Stimulated activated CD8-positive, alpha-beta memory T cell treated with anti-CD3 and anti-CD28 coated beads, Interleukin-15, amount 100 ng/mL, for 4 hours (primary cell): Measurements from ENCODE around the gene WNT9B.

Source experiments
- DNase-seq, 2 donors: peaks; one replicate each; pipeline ENCODE4 v3.0.0-alpha.2; 2020; ENCODE audit warnings: low read depth in 2 of 2

WNT9B gene

DNA sequence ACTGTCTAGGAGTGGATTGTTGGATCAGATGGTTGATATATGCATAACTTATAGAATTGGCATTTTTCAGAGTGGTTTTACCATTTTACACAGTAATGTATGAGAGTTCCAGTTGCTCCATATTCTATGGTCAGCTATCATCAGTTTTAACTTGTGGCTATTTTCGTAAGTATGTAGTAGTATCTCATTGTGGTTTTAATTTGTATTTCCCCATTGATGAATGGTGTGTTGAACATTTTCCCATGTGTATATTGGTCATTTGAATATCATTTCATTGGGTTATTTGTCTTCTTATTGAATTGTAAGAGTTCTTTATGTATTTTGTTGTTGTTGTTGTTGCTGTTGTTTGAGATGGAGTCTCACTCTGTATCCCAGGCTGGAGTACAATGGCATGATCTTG lies 6.2 kb downstream of the WNT9B start:
- DNase-seq, result no peak

- no peak for DNase-seq
Observed at GRCh38 chr17:46859996-46860395, 8.6 kb downstream of the WNT9B start.

DNA sequence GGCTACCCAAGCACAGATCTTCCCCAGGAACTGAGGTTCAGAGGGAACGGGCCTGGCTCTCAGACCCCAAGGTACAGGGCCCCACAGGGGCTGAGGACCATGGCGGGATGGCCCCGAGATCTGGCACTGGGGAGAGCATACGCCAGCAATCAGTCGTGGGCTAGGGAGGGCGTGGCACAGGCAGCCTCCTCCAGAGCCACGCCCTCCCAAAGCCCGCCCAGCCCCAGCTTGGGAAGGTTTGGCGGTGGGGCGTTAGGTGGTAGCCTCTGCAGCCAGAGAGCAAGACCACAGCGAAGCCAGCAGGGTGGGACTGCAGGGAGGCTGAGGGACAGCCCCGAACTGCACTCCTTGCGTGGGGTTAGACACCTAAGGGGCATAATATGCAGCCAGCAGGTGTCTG lies 11.6 kb downstream of the WNT9B start:
- no peak for DNase-seq

DNA sequence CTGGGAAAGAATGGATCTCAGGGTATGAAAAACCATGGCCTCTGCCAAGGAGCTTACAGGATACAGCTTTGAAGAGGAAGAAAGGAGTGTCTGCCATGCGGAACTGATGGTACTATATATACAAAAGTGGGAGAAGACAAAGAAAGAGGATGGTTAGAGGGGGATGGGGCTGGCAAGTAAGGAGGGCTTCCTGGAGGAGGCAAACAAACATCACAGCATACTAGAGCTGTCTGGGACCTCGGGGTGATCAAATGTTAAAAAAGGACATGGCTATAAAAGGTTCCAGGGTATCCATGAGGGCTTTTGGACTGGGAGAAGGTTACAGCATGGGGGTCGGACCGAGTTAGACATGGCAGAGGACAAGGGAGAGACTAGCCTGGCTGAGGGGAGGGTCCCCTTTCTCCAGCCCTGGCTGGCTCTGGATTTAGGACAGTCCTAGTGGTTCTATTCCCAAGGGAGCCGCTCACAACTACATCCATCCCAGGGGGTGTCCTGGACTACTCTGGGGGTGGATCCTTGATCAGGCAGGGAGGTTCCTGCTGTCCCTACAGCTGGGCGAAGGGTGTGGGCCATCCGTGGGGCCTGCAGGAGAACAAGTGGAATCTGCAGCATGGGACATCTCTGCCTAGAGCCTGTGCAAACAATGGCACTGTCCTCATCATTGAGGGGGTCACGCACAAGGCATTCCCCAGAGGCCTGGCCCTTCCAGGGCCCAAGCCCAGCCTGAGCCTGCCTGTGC lies 12.2 kb downstream of the WNT9B start:
- no peak for DNase-seq

DNA sequence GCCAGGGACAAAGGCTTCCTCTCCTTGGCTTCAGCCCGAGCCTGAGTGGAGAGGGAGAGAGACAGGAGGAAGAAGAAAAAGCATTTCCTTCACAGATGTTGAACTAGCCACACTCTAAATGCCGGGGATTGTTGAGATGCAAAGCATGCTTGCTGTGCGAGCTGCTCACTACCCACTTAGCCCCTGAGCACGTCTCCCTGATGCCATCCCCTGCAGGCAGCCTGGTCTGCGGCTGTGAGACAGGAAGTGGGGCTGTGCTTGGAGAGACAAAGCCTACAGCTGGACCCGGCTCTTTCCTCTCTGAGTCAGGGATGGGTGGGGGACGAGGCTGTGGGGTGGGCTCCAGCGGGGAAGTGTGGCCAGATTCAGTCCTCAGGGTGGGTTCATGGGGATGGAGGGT lies 13.7 kb downstream of the WNT9B start:
- DNase-seq, result no peak

DNA sequence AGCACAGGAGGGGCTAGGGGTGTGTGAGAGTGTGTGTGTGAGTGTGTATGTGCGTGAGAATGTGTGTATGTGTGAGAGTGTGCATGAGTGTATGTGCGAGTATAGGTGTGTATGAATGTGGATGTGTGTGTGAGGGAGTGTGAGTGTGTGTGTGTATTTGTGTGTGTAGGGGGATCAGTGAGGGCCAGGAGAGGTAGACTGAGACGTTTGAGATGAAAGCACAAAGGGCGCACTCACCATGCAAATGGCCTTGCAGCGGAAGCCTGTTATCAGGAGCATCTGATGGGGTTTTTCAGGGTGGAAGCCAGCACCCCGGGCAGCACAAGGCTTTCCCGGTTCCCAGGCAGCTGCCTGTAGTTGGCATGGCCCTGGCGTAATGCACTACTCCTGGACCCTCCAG lies 14.9 kb downstream of the WNT9B start:
- no peak for DNase-seq

DNA sequence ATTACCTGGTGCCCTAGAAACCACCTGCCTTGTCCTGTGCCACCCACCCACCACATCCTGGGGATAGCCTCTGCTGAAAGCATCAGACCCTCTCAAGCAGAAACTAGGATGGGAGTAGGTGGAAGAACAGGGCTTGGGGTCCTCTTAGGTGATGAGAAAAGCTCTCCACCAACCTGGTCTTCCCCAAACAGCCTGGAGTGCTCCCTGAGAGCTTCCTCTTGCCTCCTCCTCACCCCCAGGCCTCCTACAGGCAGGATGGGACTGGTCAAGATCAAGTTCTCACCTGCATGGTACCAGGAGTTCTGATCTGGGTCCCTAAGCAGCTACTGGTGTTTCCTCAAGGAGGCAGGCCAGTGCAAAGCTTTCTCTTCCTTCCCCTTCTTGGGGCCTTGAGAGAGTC lies 15.4 kb downstream of the WNT9B start:
- DNase-seq, result no peak

GRCh38 chr17:46868689-46869187 lies 17.4 kb downstream of the WNT9B start:
- no peak for DNase-seq

DNA sequence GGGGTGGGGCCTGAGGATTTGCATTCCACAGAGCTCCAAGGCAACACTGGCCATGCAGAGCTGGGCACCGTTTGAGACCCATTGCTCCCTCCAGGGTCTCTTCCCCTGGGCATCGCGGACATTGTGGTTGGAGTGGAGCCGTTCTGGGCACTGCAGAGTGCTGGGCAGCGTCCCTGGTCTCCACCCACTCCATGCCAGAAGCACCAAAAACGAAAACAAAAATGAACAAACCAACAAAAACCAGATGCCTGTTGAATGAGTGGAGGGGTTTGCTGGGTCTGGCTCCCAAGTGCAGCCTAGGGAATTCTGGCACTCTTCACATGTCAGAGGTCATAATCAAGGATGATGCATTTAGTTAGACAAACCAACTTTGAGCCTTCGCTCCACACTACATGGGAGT lies 17.9 kb downstream of the WNT9B start:
- DNase-seq, result no peak

DNA sequence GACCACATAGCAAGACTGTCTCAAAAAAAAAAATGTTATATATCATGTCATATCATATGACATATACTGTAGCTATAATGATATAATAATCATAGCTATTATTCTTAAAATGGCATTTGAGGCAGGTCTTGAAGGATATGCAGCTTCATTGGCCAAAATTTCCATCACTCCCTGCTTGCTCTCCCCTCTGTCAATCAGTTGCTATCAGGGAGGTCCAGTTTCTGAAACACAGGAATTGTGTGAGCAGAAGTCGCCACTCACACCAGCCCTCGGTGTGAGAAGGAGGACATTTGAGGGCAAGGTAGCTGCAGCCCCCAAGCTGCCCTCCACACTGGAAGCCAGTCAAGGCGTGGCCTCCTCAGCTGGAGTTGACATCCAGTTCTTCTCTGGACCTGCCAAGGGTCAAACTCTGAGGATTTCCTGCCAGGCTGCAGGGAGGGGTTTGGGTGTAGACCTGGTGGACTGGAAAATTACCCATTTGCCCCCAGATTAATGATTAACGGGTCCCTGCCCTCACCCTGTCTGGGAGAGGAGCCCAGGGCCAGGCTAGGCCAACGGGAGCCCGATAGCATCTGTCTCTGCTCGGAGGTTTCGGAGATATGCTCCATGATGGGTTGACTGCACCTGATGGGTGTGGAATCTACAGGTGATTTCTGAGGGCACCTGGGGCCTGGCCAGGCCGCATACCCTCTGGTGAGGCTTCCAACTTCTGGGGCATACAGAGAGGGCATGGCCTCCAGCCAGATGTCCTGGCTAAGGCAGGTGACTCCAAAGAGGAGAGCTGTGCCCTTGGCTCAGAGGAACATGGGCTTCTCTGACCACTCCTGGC lies 18.8 kb downstream of the WNT9B start:
- no peak for DNase-seq

- DNase-seq, result no peak
Observed at GRCh38 chr17:46872421-46872820, 21.0 kb downstream of the WNT9B start.

DNA sequence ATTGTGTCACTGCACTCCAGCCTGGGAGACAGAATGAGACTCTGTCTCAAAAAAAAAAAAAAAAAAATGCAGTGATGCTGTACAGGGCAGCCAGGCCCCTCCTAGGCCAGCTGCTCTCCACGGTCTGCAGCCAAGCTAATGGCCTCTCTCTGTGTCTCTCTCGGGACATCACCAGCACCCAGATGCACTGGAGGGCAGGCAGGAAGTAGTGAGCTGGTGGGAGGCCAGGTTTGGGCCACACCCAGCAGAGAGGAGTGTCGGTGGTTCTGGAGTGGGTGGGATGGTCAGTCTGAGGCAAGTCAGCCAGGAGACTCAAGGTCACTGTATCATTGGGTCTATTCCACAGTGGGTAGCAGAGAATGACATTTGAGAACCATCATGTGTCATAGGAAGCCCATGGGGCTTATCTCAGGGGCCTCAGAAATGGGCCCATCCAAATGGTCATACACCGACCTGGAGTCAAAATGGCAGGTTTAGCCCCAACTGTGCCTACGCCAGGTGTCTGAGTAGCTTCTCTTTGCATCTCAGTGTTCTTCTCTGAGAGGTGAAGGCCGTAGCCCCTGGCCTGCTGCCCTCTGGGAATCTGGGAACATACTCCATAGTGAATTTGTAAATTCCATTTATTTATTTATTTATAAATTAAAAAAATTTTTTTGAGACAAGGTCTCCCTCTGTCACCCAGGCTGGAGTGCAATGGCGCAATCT lies 22.7 kb downstream of the WNT9B start:
- no peak for DNase-seq

GRCh38 chr17:46874906-46875305 lies 23.5 kb downstream of the WNT9B start:
- no peak for DNase-seq

GRCh38 chr17:46875849-46876352 lies 24.5 kb downstream of the WNT9B start:
- no peak for DNase-seq

DNA sequence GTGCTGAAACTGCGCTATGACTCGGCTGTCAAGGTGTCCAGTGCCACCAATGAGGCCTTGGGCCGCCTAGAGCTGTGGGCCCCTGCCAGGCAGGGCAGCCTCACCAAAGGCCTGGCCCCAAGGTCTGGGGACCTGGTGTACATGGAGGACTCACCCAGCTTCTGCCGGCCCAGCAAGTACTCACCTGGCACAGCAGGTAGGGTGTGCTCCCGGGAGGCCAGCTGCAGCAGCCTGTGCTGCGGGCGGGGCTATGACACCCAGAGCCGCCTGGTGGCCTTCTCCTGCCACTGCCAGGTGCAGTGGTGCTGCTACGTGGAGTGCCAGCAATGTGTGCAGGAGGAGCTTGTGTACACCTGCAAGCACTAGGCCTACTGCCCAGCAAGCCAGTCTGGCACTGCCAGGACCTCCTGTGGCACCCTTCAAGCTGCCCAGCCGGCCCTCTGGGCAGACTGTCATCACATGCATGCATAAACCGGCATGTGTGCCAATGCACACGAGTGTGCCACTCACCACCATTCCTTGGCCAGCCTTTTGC lies 25.0 kb downstream of the WNT9B start:
- DNase-seq, result no peak

DNA sequence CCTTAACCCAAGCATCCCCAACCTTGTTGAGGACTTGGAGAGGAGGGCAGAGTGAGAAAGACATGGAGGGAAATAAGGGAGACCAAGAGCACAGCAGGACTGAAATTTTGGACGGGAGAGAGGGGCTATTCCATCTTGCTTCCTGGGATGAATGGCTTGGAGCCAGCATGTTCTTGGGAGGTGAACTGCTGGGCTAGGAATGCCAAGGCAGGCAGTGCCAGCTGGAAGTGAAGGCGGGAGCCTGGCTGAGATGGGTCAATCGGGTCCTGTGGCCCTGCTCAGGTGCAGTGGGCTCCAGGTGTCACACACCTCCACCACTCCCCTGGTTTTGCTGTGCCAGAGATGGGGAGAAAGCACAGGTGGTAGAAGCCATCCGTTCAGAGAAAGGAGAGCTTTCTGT lies 25.5 kb downstream of the WNT9B start:
- DNase-seq, result no peak

- DNase-seq, result no peak
Observed at GRCh38 chr17:46877466-46877865, 26.1 kb downstream of the WNT9B start.

GRCh38 chr17:46878055-46878454 lies 26.7 kb downstream of the WNT9B start:
- DNase-seq, result no peak

- DNase-seq, result no peak
Observed at GRCh38 chr17:46879101-46879500, 27.7 kb downstream of the WNT9B start.

DNA sequence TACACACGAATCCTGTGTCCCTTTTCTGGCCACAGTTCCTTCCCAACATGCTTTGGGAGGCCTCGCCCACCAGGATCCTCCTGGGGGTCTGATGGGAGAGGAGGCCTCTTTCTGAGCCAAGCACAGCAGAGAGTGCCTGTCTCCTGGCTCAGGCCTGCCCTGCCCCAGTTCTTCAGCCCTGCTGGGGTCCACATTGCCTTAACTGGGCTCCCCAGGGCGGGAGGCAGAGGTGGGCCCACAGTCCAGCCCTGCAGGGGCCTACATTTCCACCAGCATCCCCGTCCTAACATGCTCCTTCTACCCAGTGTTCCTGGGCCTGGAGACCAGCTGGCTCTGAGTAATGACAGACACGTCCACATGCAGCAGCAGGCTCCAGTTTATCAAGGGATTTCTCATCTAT lies 29.6 kb downstream of the WNT9B start:
- no peak for DNase-seq

GRCh38 chr17:46882666-46883065 lies 31.3 kb downstream of the WNT9B start:
- no peak for DNase-seq
